ENCODE data around the gene MT1G.

- TF ChIP-seq POLR2A (IDR thresholded peaks at IDR 0.05; ENCODE audit: low read depth, low read length), result no peak
- no peak for TF ChIP-seq POLR2AphosphoS5 (IDR thresholded peaks at IDR 0.05; ENCODE audit: low read depth, low read length)
These were observed 15.0 kb upstream of the MT1G start for GRCh38 chr16:56682703-56683397.
